MM.1S (cell line): ENCODE measurements around the gene HSD3B1.

ENCODE experiments used
- DNase-seq: peaks from one replicate; pipeline ENCODE4 v3.0.0-alpha.2; 2015
- H2AFZ ChIP-seq: fragments of 300-600 bp; sonication (generic); 2 replicates; pipeline ENCODE4 v1.6.0; 2016; ENCODE audit warnings: antibody characterized with exemption, low read length
- H3F3A ChIP-seq: fragments of 300-600 bp; sonication (generic); 2 replicates; pipeline ENCODE4 v1.6.1; 2016; ENCODE audit warnings: mild to moderate bottlenecking, antibody characterized with exemption, low read length, moderate library complexity, mixed read lengths; ENCODE audit not compliant: insufficient read depth
- H3K27ac ChIP-seq: fragments of 300-600 bp; sonication (generic); 2 replicates; pipeline ENCODE4 v1.5.1; 2016; ENCODE audit warnings: mild to moderate bottlenecking, low read length
- H3K27me3 ChIP-seq: fragments of 300-600 bp; sonication (generic); replicated peaks from 2 replicates; pipeline ENCODE4 v1.6.0; 2016; ENCODE audit warnings: low read length; ENCODE audit not compliant: insufficient read depth
- H3K36me3 ChIP-seq: fragments of 300-600 bp; sonication (generic); replicated peaks from 2 replicates; pipeline ENCODE4 v1.6.1; 2016; ENCODE audit warnings: mild to moderate bottlenecking, low read length, mixed read lengths; ENCODE audit not compliant: insufficient read depth
- H3K4me1 ChIP-seq: fragments of 300-600 bp; sonication (generic); 2 replicates; pipeline ENCODE4 v1.6.1; 2016; ENCODE audit warnings: low read length, mixed read lengths
- H3K4me2 ChIP-seq: fragments of 300-600 bp; sonication (generic); 2 replicates; pipeline ENCODE4 v1.6.0; 2016; ENCODE audit warnings: low read depth, low read length
- H3K4me3 ChIP-seq: fragments of 300-600 bp; sonication (generic); 2 replicates; pipeline ENCODE4 v1.5.1; 2016; ENCODE audit warnings: low read length, mixed read lengths
- H3K79me2 ChIP-seq: fragments of 300-600 bp; sonication (generic); 2 replicates; pipeline ENCODE4 v1.6.1; 2016; ENCODE audit warnings: mixed run types, low read length, mixed read lengths
- H3K9ac ChIP-seq: fragments of 300-600 bp; sonication (generic); 2 replicates; pipeline ENCODE4 v1.6.1; 2016; ENCODE audit warnings: low read length, mixed read lengths
- H3K9me2 ChIP-seq: fragments of 300-600 bp; sonication (generic); replicated peaks from 2 replicates; pipeline ENCODE4 v1.6.1; 2016; ENCODE audit warnings: mild to moderate bottlenecking, low read length, mixed read lengths; ENCODE audit not compliant: insufficient read depth
- H3K9me3 ChIP-seq: fragments of 300-600 bp; sonication (generic); replicated peaks from 2 replicates; pipeline ENCODE4 v1.6.1; 2016; ENCODE audit warnings: mild to moderate bottlenecking, low read length, mixed read lengths; ENCODE audit not compliant: insufficient read depth
- H4K20me1 ChIP-seq: fragments of 300-600 bp; sonication (generic); 2 replicates; pipeline ENCODE4 v1.6.1; 2016; ENCODE audit warnings: mild to moderate bottlenecking, low read length, moderate library complexity, mixed read lengths; ENCODE audit not compliant: insufficient read depth
- EZH2 ChIP-seq: fragments of 300-600 bp; sonication (generic); optimal IDR thresholded peaks from 2 replicates; pipeline ENCODE3; 2017; ENCODE audit warnings: low read depth, mild to moderate bottlenecking, antibody characterized with exemption, low read length, mixed read lengths
- EZH2phosphoT487 ChIP-seq: fragments of 300-600 bp; sonication (generic); IDR thresholded peaks from 2 replicates; pipeline ENCODE4 v1.6.1; 2018; ENCODE audit warnings: antibody characterized with exemption, low read length
- TF ChIP-seq, protein P1 (sequence below): fragments of 300-600 bp; sonication (generic); IDR thresholded peaks from 2 replicates; pipeline ENCODE4 v1.5.1; 2016; ENCODE audit warnings: antibody characterized with exemption, low read length, mixed read lengths

Gene HSD3B1

DNA sequence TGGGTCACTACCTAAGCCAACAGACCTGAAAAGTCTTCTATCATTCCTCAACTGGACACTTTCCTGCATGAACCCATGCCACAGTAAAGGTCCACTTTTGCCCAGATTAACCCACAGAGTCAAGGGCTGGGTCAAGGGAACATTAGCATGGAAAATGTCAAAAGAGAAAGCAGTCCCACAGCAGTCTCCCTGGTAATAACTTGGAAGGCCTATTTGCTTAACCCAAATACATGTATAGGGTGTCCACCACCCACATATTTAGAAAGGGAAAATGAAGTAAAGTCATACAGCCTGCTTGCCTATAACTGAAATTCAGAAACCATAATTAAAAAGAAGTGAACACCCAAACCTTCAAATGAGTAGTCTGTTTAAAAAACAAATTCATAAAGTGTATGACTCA is 16.1 kb upstream of the HSD3B1 start:
- H3K4me2 ChIP-seq = no peak overlapping the region
- no peaks in the 10 kb centered on the region for H4K20me1 ChIP-seq
- H3F3A ChIP-seq = no peaks in the 10 kb centered on the region
- no peaks in the 10 kb centered on the region for H3K9me2 ChIP-seq
- H3K9ac ChIP-seq = no peak overlapping the region
- DNase-seq = no peak
- H3K27ac ChIP-seq = no peak overlapping the region
- H3K4me1 ChIP-seq = no peaks in the 10 kb centered on the region
- H3K27me3 ChIP-seq = no peaks in the 10 kb centered on the region
- TF ChIP-seq, protein P1, sequence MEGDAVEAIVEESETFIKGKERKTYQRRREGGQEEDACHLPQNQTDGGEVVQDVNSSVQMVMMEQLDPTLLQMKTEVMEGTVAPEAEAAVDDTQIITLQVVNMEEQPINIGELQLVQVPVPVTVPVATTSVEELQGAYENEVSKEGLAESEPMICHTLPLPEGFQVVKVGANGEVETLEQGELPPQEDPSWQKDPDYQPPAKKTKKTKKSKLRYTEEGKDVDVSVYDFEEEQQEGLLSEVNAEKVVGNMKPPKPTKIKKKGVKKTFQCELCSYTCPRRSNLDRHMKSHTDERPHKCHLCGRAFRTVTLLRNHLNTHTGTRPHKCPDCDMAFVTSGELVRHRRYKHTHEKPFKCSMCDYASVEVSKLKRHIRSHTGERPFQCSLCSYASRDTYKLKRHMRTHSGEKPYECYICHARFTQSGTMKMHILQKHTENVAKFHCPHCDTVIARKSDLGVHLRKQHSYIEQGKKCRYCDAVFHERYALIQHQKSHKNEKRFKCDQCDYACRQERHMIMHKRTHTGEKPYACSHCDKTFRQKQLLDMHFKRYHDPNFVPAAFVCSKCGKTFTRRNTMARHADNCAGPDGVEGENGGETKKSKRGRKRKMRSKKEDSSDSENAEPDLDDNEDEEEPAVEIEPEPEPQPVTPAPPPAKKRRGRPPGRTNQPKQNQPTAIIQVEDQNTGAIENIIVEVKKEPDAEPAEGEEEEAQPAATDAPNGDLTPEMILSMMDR = no peak
- no peak for TF ChIP-seq EZH2
- no peak for TF ChIP-seq EZH2phosphoT487
- H3K9me3 ChIP-seq = no peaks in the 10 kb centered on the region
- no peak overlapping the region for H2AFZ ChIP-seq
- no peaks in the 10 kb centered on the region for H3K36me3 ChIP-seq
- no peaks in the 10 kb centered on the region for H3K79me2 ChIP-seq
- no peak overlapping the region for H3K4me3 ChIP-seq

DNA sequence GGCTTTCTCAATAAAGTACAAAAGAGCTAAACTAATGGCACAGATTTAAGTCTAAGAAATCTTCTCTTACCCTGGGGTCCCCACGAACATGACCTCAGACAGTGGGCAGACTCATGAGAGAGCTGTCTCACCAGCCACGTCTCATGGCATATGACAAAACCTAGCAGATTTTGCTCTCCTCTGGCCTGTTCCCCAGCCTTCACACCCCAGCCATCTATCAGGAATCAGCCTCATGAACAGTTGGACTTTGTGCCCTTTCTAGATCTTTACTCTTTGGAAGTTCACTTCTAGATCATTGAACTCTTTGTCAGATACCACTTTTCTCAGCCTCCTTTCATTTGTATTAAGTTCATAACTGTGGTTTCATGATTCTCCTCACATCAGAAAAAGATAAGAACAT is 14.2 kb upstream of the HSD3B1 start:
- TF ChIP-seq EZH2phosphoT487 (no peak), EZH2 (no peak)
- TF ChIP-seq, protein P1 = no peak
- no peaks in the 10 kb centered on the region for H3K9me2 ChIP-seq

DNA sequence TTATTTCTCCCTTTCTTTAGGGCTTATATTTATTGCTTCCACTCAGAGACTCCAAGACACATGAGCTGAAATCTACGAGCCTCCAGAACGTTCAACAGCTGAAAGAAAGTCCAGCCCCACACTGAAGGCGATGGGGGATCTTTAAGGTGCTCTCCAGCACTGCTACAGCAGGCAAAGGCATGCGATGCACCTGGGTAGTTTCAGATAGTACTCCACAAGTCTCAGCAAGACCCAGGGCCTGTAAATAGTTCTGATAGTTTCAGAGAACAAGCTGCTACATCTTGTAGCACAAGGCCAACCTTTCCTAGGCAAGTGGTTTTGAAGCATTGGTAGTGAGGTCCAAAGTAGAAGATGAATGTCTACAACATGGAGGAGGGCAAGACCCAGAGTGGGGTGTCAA is 2.2 kb upstream of the HSD3B1 start:
- DNase-seq = no peak
- Histone ChIP-seq H3K4me1 (no peaks in the 10 kb centered on the region), H3K4me3 (no peak overlapping the region), H3K36me3 (no peaks in the 10 kb centered on the region), H3F3A (no peaks in the 10 kb centered on the region), H3K9me3 (no peaks in the 10 kb centered on the region), H4K20me1 (no peaks in the 10 kb centered on the region), H3K27me3 (no peaks in the 10 kb centered on the region), H3K9ac (no peak overlapping the region), H3K27ac (no peak overlapping the region), H3K79me2 (no peaks in the 10 kb centered on the region), H3K9me2 (no peaks in the 10 kb centered on the region), H3K4me2 (no peak overlapping the region), H2AFZ (no peak overlapping the region)
- TF ChIP-seq, protein P1 = no peak
- TF ChIP-seq EZH2phosphoT487 = no peak
- TF ChIP-seq EZH2 = no peak

More for the DNA sequence above, 14.2 kb upstream of the HSD3B1 start:
- Histone ChIP-seq H4K20me1 (no peaks in the 10 kb centered on the region), H3K4me3 (no peak overlapping the region), H3K4me2 (no peak overlapping the region), H3K9ac (no peak overlapping the region), H3K36me3 (no peaks in the 10 kb centered on the region), H3K4me1 (no peaks in the 10 kb centered on the region), H2AFZ (no peak overlapping the region), H3K27me3 (no peaks in the 10 kb centered on the region), H3K9me3 (no peaks in the 10 kb centered on the region), H3K79me2 (no peaks in the 10 kb centered on the region), H3F3A (no peaks in the 10 kb centered on the region), H3K27ac (no peak overlapping the region)
- no peak for DNase-seq
